GM18498 (cell line): ENCODE results near the gene CCDC90B.
"Not testable (repeated sequence)": the region's sequence is repeated elsewhere in the genome, so short reads cannot be mapped to it uniquely, and the experiment has no call there.

ENCODE experiments used
- ATAC-seq: cut with Tn5 transposase; IDR thresholded peaks from one replicate; pipeline ENCODE4 v1.9.1; 2021; ENCODE audit warnings: mild to moderate bottlenecking, moderate library complexity; ENCODE audit not compliant: unreplicated experiment

CCDC90B gene

GRCh38 chr11:83292709-83293456 is 6.7 kb upstream of the CCDC90B start:
- ATAC-seq = peak; percentile 72

- no peak for ATAC-seq
Measured at GRCh38 chr11:83287631-83288030, 1.5 kb upstream of the CCDC90B start.

- ATAC-seq = peak; percentile 50
Measured at GRCh38 chr11:83285151-83285770, 906 bp downstream of the CCDC90B start.

- ATAC-seq = no peak
Measured at GRCh38 chr11:83284501-83285150, 1.5 kb downstream of the CCDC90B start.

GRCh38 chr11:83282084-83282716 is 4.0 kb downstream of the CCDC90B start:
- ATAC-seq = no peak

GRCh38 chr11:83280256-83280655 is 5.9 kb downstream of the CCDC90B start:
- ATAC-seq = no peak

GRCh38 chr11:83278351-83278750 is 7.8 kb downstream of the CCDC90B start:
- ATAC-seq = no peak

- ATAC-seq = no peak
Measured at GRCh38 chr11:83275888-83276641, 10.1 kb downstream of the CCDC90B start.

- no peak for ATAC-seq
Measured at GRCh38 chr11:83272627-83273026, 13.5 kb downstream of the CCDC90B start.

- not testable (repeated sequence) for ATAC-seq
Measured at GRCh38 chr11:83271734-83272133, 14.4 kb downstream of the CCDC90B start.

GRCh38 chr11:83269080-83269479 is 17.1 kb downstream of the CCDC90B start:
- ATAC-seq = not testable (repeated sequence)

- ATAC-seq = no peak
Measured at GRCh38 chr11:83265331-83265730, 20.8 kb downstream of the CCDC90B start.

GRCh38 chr11:83259559-83259958 is 26.6 kb downstream of the CCDC90B start:
- no peak for ATAC-seq

GRCh38 chr11:83257761-83258168 is 28.4 kb downstream of the CCDC90B start:
- no peak for ATAC-seq

GRCh38 chr11:83256602-83257340 is 29.4 kb downstream of the CCDC90B start:
- no peak for ATAC-seq

GRCh38 chr11:83255366-83255765 is 30.8 kb downstream of the CCDC90B start:
- ATAC-seq = no peak

GRCh38 chr11:83252941-83253340 is 33.2 kb downstream of the CCDC90B start:
- no peak for ATAC-seq

- ATAC-seq = no peak
Measured at GRCh38 chr11:83252266-83252665, 33.9 kb downstream of the CCDC90B start.

GRCh38 chr11:83249972-83250593 is 36.1 kb downstream of the CCDC90B start:
- peak; percentile 69 for ATAC-seq

- ATAC-seq = no peak
Measured at GRCh38 chr11:83249445-83249844, 36.7 kb downstream of the CCDC90B start.
